Cardiac fibroblast (primary cell): ENCODE data around the gene PRR16.

Experiments
- DNase-seq, 2 donors: peaks; one replicate each; pipeline versions ENCODE4 v3.0.0 to v3.0.0-alpha.2; 2010; ENCODE audit warnings: low read depth in 2 of 2
- H3K4me3 ChIP-seq, 2 donors: replicated peaks in 1 of 2; 1 replicate in 1 of 2; 2 replicates in 1 of 2; pipeline ENCODE4 v1.5.1; 2011; ENCODE audit warnings: low read depth in 2 of 2, low read length in 2 of 2, mild to moderate bottlenecking in 2 of 2, moderate library complexity in 1 of 2
- TF ChIP-seq, protein P1 (sequence below): IDR thresholded peaks from one replicate; pipeline ENCODE4 v1.5.1; 2011; ENCODE audit warnings: low read depth, mild to moderate bottlenecking, low read length, inconsistent platforms

PRR16 gene

GRCh38 chr5:120604884-120605283 is 140.8 kb downstream of the PRR16 start:
- TF ChIP-seq, protein P1, sequence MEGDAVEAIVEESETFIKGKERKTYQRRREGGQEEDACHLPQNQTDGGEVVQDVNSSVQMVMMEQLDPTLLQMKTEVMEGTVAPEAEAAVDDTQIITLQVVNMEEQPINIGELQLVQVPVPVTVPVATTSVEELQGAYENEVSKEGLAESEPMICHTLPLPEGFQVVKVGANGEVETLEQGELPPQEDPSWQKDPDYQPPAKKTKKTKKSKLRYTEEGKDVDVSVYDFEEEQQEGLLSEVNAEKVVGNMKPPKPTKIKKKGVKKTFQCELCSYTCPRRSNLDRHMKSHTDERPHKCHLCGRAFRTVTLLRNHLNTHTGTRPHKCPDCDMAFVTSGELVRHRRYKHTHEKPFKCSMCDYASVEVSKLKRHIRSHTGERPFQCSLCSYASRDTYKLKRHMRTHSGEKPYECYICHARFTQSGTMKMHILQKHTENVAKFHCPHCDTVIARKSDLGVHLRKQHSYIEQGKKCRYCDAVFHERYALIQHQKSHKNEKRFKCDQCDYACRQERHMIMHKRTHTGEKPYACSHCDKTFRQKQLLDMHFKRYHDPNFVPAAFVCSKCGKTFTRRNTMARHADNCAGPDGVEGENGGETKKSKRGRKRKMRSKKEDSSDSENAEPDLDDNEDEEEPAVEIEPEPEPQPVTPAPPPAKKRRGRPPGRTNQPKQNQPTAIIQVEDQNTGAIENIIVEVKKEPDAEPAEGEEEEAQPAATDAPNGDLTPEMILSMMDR: no peak
- DNase-seq: peak; percentile 90 to 98
- no peak overlapping the region for H3K4me3 ChIP-seq

DNA sequence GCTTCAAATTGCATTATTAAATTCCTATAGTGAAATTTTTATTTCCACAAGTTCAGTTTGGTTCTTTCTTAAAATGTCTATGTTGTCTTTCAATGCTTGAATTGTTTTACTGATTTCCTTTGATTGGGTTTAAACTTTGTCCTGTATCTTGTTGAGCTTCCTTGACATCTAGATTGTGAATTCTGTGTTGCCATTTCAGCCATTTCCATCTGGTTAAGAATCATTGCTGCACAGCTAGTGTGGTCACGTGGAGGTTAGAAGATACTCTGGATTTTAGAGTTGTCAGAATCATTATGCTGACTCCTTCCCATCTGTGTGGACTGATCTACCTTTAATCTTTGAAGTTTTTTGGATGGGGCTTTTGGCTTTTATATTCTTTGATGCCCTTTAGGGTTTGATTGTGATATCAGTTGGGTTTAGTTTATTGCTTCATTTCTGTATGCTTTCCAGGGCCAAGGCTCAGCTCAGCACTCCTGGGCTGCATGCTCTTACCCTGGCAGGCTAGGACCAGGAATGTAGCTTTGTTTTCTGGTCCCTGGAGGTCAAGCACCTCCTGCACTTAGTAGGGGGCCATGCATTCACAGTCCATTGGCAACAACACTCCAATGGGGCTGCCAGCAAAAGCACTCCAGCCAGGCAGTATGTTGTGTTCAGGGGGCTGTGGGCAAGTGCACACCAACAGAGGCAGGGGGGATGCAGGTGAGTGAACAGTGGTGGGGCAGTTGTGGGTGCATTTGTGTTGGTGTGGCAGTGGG is 141.4 kb downstream of the PRR16 start:
- H3K4me3 ChIP-seq: no peak overlapping the region
- TF ChIP-seq, protein P1: no peak
- DNase-seq: no peak

GRCh38 chr5:120609570-120609969 is 145.5 kb downstream of the PRR16 start:
- H3K4me3 ChIP-seq: no peak overlapping the region
- TF ChIP-seq, protein P1: no peak
- DNase-seq: peak in 1 of 2 donors; percentile 53

DNA sequence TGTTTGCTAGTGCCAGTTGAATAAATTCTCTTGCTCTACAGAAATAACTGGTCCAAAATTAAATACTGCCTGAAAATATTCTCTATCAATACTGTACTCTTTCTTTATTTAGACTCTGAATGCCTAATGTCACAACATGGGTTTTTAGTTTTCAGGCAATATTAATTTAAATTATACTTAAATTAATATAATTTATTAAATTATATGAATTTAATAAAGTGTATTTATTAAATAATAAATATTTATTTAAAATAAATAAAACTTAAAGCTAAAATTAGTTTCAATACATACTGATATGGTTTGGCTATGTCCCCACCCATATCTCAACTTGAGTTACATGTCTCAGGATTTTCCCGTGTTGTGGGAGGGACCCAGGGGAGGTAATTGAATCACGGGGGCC is 146.0 kb downstream of the PRR16 start:
- DNase-seq: no peak
- TF ChIP-seq, protein P1: no peak
- H3K4me3 ChIP-seq: no peak overlapping the region

- TF ChIP-seq, protein P1: no peak
- H3K4me3 ChIP-seq: no peak overlapping the region
- peak in 1 of 2 donors; percentile 36 for DNase-seq
Measured at GRCh38 chr5:120613729-120614128, 149.6 kb downstream of the PRR16 start.

GRCh38 chr5:120614531-120615180 is 150.6 kb downstream of the PRR16 start:
- DNase-seq: peak; percentile 75 to 81

More at GRCh38 chr5:120614531-120615180, 150.6 kb downstream of the PRR16 start:
- TF ChIP-seq, protein P1: no peak
- H3K4me3 ChIP-seq: no peak overlapping the region
